ENCODE data around the gene NAV2.
A peak's percentile ranks its signal among the peaks of the same experiment; 100 is the strongest.

Gene NAV2

DNA sequence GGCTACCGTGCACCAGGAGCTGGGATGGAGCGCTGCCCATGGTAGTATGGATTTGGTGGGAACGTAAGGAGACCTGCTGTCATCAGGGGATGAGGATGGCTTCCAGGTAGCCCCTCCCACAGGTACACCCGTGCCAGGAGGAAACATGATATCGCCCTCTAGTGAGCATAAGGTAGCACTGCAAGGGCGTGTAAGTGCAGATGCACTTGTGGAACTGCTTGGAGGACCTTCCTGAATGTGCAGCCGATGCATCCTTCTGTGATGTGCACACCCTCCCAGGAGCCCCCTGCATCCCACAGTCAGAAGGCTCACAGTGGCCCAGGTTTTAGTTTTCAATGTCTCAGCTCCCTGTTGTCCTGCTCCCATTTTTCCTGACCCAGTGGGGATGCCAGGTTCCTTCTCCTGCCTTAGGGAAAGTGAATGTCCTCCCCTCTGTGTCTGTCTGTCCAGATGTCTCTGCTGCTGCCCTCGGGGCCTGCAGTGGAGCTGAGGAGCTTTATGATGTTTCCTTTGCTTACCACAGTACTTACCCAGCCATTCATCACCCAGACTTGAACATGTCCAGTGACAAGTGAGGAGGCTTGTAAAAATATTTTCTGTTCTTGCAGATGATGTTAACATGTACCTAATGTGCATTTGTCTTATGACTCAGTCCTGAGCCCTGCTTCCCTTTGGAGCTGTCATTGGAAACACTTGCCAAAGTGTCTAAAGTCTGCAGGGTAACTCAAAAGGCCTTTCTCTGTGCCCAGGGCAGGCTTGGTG, 398.5 kb downstream of the NAV2 start:
- TF ChIP-seq CTCF (IDR thresholded peaks at IDR 0.05; ENCODE audit: extremely low read depth, insufficient read depth, missing control alignments): peak; percentile 93
- DNase-seq (ENCODE audit: low spot score): peak; percentile 77
- in situ Hi-C loops (cut with MboI; ENCODE audit: low pct_unique_long_range_greater_than_20kb, low sequenced_read_pairs, unreplicated experiment): no loop called here

- TF ChIP-seq CTCF (IDR thresholded peaks at IDR 0.05; ENCODE audit: extremely low read depth, insufficient read depth, missing control alignments): no peak
- in situ Hi-C loops (cut with MboI; ENCODE audit: low pct_unique_long_range_greater_than_20kb, low sequenced_read_pairs, unreplicated experiment): no loop called here
- DNase-seq (ENCODE audit: low spot score): no peak
Measured at GRCh38 chr11:20111871-20112270, 399.2 kb downstream of the NAV2 start.

DNA sequence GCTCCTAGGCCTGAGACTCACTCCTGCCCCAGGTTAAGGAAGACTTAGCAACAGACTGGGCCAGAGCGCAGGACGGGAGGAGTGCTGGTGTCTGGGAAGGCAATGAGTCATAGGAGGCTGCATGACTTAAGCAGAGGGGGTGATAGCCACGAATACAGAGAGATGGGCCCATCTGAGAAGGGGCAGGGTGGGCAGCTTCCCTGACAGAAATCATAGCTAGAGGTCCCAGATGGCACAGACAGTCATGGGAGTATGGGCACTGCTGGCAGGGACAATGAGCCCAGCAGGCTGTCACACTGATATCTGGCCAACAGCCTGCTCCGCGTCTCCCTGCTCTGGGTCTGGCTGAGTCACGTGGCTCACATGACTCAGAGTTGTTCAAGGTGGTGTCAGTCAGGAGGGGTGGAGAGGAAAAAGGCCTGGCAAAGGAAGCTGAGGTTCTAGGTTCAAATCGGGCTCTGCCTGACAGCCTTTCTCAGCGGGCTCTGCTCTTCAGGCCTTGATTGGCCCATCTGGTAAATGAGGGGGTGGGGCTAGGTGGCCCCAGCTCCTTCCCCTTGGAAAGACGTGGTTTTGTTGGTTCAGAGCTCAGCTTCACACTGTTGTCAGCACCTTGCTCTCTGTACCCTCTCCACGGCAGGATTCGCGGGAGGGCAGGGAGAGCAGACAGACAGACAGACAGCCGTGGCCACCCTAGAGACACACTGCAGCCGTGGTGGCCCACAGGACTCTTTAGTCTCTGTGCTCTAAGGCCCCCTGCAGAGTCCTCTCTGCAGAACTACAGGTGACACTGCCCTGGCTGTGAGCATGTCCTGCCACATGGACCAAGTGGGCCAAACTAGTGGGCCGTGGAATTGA, 399.9 kb downstream of the NAV2 start:
- no peak for TF ChIP-seq CTCF (IDR thresholded peaks at IDR 0.05; ENCODE audit: extremely low read depth, insufficient read depth, missing control alignments)
- in situ Hi-C loops (cut with MboI; ENCODE audit: low pct_unique_long_range_greater_than_20kb, low sequenced_read_pairs, unreplicated experiment): no loop called here
- no peak for DNase-seq (ENCODE audit: low spot score)

GRCh38 chr11:20113149-20113438, 400.5 kb downstream of the NAV2 start:
- DNase-seq (ENCODE audit: low spot score): no peak
- TF ChIP-seq CTCF (IDR thresholded peaks at IDR 0.05; ENCODE audit: extremely low read depth, insufficient read depth, missing control alignments): no peak
- in situ Hi-C loops (cut with MboI; ENCODE audit: low pct_unique_long_range_greater_than_20kb, low sequenced_read_pairs, unreplicated experiment): no loop called here

DNA sequence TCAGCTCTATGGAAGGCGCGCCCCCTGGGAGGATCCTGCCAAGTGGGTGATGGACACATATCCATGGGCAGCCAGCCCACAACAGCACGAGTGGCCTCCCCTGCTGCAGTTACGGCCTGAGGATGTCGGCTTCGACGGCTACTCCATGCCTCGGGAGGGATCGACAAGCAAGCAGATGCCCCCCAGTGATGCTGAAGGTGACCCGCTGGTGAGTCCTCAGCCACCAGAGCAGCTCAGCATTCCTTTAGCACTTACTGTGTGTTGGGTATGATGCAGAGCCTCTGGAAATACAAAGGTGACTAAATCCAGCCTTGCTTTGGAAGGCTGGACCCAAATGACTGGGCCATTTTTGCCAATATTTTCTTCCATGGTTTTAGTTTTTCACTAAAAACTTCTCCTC, 402.0 kb downstream of the NAV2 start:
- in situ Hi-C loops (cut with MboI; ENCODE audit: low pct_unique_long_range_greater_than_20kb, low sequenced_read_pairs, unreplicated experiment): no loop called here

GRCh38 chr11:20116825-20117224, 404.2 kb downstream of the NAV2 start:
- no peak for TF ChIP-seq CTCF (IDR thresholded peaks at IDR 0.05; ENCODE audit: extremely low read depth, insufficient read depth, missing control alignments)
- no peak for DNase-seq (ENCODE audit: low spot score)
- in situ Hi-C loops (cut with MboI; ENCODE audit: low pct_unique_long_range_greater_than_20kb, low sequenced_read_pairs, unreplicated experiment): no loop called here

More for the DNA sequence above, 402.0 kb downstream of the NAV2 start:
- TF ChIP-seq CTCF (IDR thresholded peaks at IDR 0.05; ENCODE audit: extremely low read depth, insufficient read depth, missing control alignments): no peak
- DNase-seq (ENCODE audit: low spot score): no peak

Data from GM13977 (cell line).